HuH-7.5 (cell line): ENCODE data around the gene IBA57.
"Not testable (repeated sequence)": the region's sequence is repeated elsewhere in the genome, so short reads cannot be mapped to it uniquely, and the experiment has no call there.

ENCODE experiments used
- DNase-seq: peaks from one replicate; pipeline ENCODE4 v3.0.0; 2011; ENCODE audit warnings: low spot score

The IBA57 gene

GRCh38 chr1:228226956-228227791, 61.6 kb downstream of the IBA57 start:
- no peak for DNase-seq

GRCh38 chr1:228228147-228228546, 62.5 kb downstream of the IBA57 start:
- not testable (repeated sequence) for DNase-seq

DNA sequence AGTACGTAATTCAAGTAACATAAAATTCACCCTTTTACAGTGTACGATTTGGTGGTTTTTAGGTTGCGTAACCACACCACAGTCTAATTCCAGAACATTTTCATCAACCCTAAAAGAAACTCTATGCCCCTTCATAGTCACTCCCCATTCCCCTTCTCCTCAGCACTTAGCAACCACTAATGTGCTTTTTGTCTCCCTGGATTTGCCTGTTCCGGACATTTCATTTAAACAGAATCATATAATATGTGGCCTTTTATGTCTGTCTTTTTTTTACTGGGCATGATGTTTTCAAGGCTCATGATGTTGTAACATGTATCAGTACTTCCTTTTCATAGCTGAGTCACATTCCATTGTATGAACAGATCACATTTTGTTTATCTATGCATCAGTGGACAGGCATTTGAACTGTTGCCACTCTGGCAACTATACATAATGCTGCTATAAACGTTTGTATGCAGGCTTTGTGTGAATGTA, 63.0 kb downstream of the IBA57 start:
- no peak for DNase-seq

DNA sequence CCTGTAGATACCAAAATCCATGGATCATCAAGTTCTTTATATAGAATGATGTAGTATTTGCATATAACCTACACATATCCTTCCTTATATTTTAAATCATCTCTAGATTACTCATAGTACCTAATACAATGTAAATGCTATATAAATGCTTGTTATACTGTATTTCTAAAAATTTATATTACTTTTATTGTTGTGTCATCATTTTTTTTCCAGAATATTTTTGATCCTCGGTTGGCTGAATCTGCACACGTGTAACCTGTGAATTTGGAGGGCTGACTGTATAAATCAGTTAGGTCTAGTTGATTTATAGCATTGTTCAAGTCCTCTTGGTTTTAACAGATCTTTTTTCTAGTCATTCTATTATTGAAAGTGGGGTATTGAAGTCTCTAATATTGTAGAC, 65.6 kb downstream of the IBA57 start:
- DNase-seq, result no peak
